AG04449 (cell line): Measurements from ENCODE around the gene TMX3.

Experiments
- CTCF ChIA-PET: fragments of 350-600 bp; formaldehyde crosslinking; extraction: SDS; loops from one replicate; lab custom pipeline; 2021; ENCODE audit warnings: antibody characterized with exemption; lab: Yijun Ruan, JAX
- POLR2A ChIA-PET: fragments of 400-600, 350-600 bp; formaldehyde crosslinking; extraction: SDS; loops from one replicate; lab custom pipeline; 2020; ENCODE audit warnings: antibody characterized with exemption, inconsistent platforms; lab: Yijun Ruan, JAX
- DNase-seq: peaks from one replicate; pipeline ENCODE4 v3.0.0-alpha.2; 2010; ENCODE audit warnings: low read depth, low spot score
- H3K4me3 ChIP-seq: 2 replicates; pipeline ENCODE4 v1.5.1; 2011; ENCODE audit warnings: low read depth, mild to moderate bottlenecking, control low read depth, low read length
- TF ChIP-seq, protein P1 (sequence below): IDR thresholded peaks from one replicate; pipeline ENCODE4 v1.5.1; 2011; ENCODE audit warnings: mild to moderate bottlenecking, moderate library complexity, low read length, control low read depth, inconsistent platforms; ENCODE audit not compliant: insufficient read depth; ENCODE audit errors: missing control alignments

TMX3 gene

DNA sequence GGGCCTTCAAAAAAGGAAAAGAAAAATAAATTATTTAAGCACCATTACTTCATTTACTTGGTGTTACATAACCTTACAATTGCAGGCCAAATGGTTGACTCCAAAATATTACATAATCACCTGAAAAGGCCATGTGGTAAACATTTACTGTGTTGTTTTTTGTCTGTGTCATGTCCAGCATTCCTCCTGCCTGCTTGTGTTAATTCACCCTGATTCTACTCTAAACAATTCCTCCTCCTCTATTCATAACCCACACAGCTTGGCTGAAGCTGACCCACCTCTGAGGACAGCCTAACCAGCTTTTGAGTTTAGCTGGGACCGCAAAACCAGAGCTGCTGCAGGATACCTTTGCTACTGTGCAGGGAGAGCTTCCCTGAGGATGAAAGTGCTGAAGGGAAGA is 35.4 kb downstream of the TMX3 start:
- TF ChIP-seq, protein P1, sequence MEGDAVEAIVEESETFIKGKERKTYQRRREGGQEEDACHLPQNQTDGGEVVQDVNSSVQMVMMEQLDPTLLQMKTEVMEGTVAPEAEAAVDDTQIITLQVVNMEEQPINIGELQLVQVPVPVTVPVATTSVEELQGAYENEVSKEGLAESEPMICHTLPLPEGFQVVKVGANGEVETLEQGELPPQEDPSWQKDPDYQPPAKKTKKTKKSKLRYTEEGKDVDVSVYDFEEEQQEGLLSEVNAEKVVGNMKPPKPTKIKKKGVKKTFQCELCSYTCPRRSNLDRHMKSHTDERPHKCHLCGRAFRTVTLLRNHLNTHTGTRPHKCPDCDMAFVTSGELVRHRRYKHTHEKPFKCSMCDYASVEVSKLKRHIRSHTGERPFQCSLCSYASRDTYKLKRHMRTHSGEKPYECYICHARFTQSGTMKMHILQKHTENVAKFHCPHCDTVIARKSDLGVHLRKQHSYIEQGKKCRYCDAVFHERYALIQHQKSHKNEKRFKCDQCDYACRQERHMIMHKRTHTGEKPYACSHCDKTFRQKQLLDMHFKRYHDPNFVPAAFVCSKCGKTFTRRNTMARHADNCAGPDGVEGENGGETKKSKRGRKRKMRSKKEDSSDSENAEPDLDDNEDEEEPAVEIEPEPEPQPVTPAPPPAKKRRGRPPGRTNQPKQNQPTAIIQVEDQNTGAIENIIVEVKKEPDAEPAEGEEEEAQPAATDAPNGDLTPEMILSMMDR = no peak
- H3K4me3 ChIP-seq = no peak overlapping the region
- POLR2A ChIA-PET = no interaction called here
- DNase-seq = no peak
- CTCF ChIA-PET = no interaction called here

DNA sequence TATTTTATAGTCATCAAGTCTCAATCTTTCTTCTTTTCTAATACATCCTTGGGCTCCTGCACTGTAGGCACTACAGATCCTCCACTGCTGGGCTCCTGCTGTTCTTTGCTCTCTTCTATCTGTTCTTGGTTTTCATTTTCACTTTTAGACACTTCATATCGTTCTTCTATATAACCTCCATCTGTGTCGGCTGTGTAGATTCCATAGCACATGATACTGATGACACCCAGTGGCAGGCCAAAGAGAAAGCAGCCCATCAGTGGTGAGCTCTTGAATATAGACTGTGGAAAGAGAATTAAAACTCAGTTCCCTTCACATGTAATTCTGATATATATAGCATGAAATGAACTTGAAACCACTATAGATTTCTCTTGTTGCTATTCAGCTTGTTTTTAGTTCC is 38.0 kb downstream of the TMX3 start:
- TF ChIP-seq, protein P1 = peak; percentile 46
- no peak overlapping the region for H3K4me3 ChIP-seq

DNA sequence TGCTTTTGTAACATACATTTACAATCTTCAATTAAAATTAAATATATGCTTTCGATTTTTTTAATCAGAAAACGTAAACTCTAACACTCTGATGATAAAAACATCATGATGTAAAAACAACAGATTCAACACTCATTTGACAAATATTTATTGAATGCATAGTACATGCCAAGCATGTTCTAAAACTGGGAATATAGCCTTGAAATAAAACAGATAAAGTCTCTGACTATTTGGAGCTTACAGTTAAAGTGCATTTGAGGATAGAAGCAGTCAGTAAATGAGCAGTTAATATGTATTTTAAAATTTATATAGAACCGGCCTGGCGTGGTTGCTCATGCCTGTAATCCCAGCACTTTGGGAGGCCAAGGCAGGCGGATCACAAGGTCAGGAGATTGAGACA is 47.8 kb downstream of the TMX3 start:
- TF ChIP-seq, protein P1 = no peak
- no peak for DNase-seq
- CTCF ChIA-PET = interaction anchor here (1.6 kb wide), 1 partner anchor 11 kb away, joined by 4 read pairs; no protein-coding TSS in a partner anchor
- no peak overlapping the region for H3K4me3 ChIP-seq
- POLR2A ChIA-PET = interaction anchor here (0.6 kb wide), 1 partner anchor 20 kb away, joined by 3 read pairs; no protein-coding TSS in a partner anchor

More for the DNA sequence above, 38.0 kb downstream of the TMX3 start:
- ChIA-PET POLR2A (no interaction called here), CTCF (interaction anchor here (0.7 to 1.2 kb wide), 8 partner anchors 10 to 1464 kb away, joined by 3 to 5 read pairs (median 4); no protein-coding TSS in a partner anchor)
- DNase-seq = no peak

DNA sequence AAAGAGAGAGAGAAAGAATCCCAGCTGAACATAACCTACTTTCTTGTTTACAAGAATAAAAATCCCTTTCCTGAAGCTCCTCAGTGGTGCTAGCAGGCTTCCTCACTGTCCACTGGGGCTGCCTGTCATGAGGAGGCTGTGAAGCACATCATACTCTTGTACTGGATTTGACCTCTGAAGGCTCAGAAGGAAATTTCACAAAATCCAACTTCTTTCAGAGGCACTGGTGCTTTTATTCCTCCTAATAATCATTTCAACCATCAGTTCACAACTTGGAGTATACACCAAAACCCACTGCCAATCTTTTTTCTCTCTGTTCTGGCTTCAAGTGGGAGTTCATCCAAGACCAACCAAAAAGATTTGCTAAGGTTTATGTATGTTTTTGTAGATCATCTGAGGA is 48.5 kb downstream of the TMX3 start:
- DNase-seq = no peak
- POLR2A ChIA-PET = no interaction called here
- no peak overlapping the region for H3K4me3 ChIP-seq
- CTCF ChIA-PET = interaction anchor here (1.0 kb wide), 1 partner anchor 1448 kb away, joined by 3 read pairs; no protein-coding TSS in a partner anchor
- TF ChIP-seq, protein P1 = no peak

DNA sequence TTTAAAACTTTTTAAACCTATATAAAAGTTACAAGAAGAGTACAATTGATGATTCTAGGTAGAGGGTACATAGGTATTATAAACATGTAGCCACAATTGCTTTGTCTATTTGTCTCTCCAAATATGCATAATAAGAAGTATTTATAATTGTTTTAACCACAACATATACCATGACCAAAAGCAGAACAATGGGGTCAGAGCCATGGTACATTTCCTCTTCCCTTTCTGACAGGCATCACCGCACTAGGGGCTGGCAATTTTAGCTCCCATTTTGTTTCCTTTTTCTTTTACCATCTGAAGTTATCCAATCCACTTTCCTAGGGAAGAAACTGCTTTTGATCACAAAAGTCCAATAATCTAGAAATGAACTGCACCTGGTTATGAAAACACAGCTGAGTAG is 49.3 kb downstream of the TMX3 start:
- ChIA-PET POLR2A (no interaction called here), CTCF (interaction anchor here (1.0 kb wide), 1 partner anchor 1448 kb away, joined by 3 read pairs; no protein-coding TSS in a partner anchor)
- no peak overlapping the region for H3K4me3 ChIP-seq
- DNase-seq = no peak
- TF ChIP-seq, protein P1 = no peak

DNA sequence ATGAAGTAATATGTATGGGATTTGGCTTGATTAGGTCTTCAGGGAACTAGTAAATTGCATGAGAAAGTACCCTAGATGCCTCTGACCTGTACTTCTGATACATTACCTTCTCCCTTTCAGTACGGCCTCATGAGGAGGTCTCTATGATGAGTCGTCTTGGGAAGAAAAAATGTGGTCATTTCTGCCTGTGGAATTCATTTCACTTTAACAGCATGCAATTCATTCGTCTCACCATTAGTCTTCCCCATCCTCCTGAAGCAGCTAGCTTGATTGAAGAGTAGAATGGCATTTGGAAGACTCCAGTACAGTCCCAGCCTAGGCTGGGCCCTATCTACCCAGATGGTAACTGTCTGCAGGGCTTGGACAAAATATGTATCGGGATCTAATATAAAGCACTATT is 52.2 kb downstream of the TMX3 start:
- ChIA-PET CTCF (interaction anchor here (0.7 to 2.3 kb wide), 6 partner anchors 9 to 1446 kb away, joined by 3 to 9 read pairs (median 3); no protein-coding TSS in a partner anchor), POLR2A (no interaction called here)
- DNase-seq = no peak
- TF ChIP-seq, protein P1 = no peak
- H3K4me3 ChIP-seq = no peak overlapping the region
